ENCODE results near the gene BPGM. TPM values are rescaled to one million over a fixed set of nuclear protein-coding genes. Genes with fewer than 3 reads are reported as not detected.

Gene BPGM
- polyA plus RNA-seq, 1 of the 3 experiments (the other 2 are of a cell fraction) = 12.4 TPM

DNA sequence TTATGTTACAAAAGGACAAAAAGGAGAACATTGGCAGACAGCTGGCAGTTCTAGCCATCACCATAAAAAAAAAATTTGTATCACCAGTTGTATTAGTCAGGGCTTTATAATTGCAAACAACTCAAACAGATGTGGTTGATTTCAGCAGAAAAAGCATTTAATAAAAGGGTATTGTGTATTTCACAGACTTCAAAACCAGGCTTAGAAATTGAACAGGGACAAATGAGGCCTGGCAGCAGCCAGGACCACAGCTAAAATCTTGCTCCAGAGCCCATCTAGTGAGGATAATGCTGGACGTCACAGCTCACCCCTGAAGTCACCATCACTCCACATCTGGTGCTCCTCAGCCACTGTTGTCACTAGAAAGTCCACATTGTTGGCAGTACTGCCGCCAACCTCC is 79.9 kb downstream of the BPGM start (continued):
- TF ChIP-seq, protein P1, sequence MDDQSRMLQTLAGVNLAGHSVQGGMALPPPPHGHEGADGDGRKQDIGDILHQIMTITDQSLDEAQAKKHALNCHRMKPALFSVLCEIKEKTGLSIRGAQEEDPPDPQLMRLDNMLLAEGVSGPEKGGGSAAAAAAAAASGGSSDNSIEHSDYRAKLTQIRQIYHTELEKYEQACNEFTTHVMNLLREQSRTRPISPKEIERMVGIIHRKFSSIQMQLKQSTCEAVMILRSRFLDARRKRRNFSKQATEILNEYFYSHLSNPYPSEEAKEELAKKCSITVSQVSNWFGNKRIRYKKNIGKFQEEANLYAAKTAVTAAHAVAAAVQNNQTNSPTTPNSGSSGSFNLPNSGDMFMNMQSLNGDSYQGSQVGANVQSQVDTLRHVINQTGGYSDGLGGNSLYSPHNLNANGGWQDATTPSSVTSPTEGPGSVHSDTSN (IDR thresholded peaks at IDR 0.05) = no peak
- no peak for TF ChIP-seq TCF12 (IDR thresholded peaks at IDR 0.05)
- TF ChIP-seq FOXJ3 (CRISPR knock-in tag; IDR thresholded peaks at IDR 0.05) = no peak

DNA sequence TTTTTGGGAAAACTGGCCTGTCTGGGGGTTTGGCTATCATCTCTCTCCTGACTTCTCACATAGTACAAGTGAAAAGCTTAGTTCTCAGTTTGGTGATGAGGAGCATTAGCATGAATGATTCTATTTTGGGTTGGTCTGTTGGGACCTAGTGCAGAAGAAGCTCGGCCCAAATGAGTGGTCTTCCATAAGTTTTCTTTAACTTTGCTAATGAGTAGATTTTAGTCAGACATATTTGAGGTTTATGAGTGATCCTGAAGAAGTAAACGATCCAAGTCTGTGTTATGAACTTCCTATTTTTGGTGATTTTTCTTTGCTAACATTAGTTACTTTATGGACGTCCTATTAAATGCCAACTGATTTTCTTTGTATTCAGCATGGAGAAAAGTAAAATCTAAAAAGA is 81.1 kb downstream of the BPGM start:
- Histone ChIP-seq H3K4me3 (ENCODE audit: low read depth in 2 of 2, low read length in 1 of 2) (no peak overlapping the region), H2AFZ (ENCODE audit: low read depth) (no peak overlapping the region), H3K4me2 (no peak overlapping the region), H3K4me1 (ENCODE audit: control insufficient read depth in 1 of 2, insufficient read depth in 2 of 2, low read depth in 1 of 2, low read length in 1 of 2) (peaks cover 4 to 18% of the 10 kb centered on the region in 2 experiments; a peak in 3 of 4 replicates), H3F3A (replicated peaks; ENCODE audit: insufficient read depth) (peaks cover 30% of the 10 kb centered on the region), H3K79me2 (ENCODE audit: insufficient read depth) (no peaks in the 10 kb centered on the region), H3K27ac (ENCODE audit: low read depth in 2 of 2, low read length in 1 of 2) (no peak overlapping the region), H3K36me3 (replicated peaks in 1 of 2; ENCODE audit: control insufficient read depth in 1 of 2, insufficient read depth in 2 of 2, low read length in 1 of 2) (peaks cover 0 to 3% of the 10 kb centered on the region in 2 experiments), H3K9ac (no peak overlapping the region), H4K20me1 (ENCODE audit: insufficient read depth) (no peaks in the 10 kb centered on the region), H3K27me3 (ENCODE audit: insufficient read depth) (no peaks in the 10 kb centered on the region), H3K9me3 (no peaks in the 10 kb centered on the region), H3K9me2 (no peaks in the 10 kb centered on the region)
- ChIA-PET POLR2A (no interaction called here), CTCF (interaction anchor here (0.5 to 1.6 kb wide), 5 partner anchors 9 to 80 kb away, joined by 3 to 4 read pairs (median 4); no protein-coding TSS in a partner anchor)
- TF ChIP-seq, protein P2, sequence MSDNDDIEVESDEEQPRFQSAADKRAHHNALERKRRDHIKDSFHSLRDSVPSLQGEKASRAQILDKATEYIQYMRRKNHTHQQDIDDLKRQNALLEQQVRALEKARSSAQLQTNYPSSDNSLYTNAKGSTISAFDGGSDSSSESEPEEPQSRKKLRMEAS (IDR thresholded peaks at IDR 0.05; ENCODE audit: low read depth) = no peak
- TF ChIP-seq TAF1 (IDR thresholded peaks at IDR 0.05; ENCODE audit: borderline replicate concordance, low read depth, low read length) = no peak
- TF ChIP-seq RCOR1 (IDR thresholded peaks at IDR 0.05; ENCODE audit: low read length) = no peak
- no peak for TF ChIP-seq POLR2AphosphoS5 (IDR thresholded peaks at IDR 0.05; ENCODE audit: low read depth, low read length)
- no peak for TF ChIP-seq CHD2 (IDR thresholded peaks at IDR 0.05; ENCODE audit: low read length, partially characterized antibody)
- no peak for TF ChIP-seq JUND (IDR thresholded peaks at IDR 0.05)
- TF ChIP-seq EP300 (IDR thresholded peaks at IDR 0.05; ENCODE audit: borderline replicate concordance in 1 of 2, low read depth in 1 of 2, low read length in 1 of 2) = no peak
- TF ChIP-seq RXRA (IDR thresholded peaks at IDR 0.05; ENCODE audit: borderline replicate concordance, low read depth) = no peak
- TF ChIP-seq NFIC (IDR thresholded peaks at IDR 0.05; ENCODE audit: borderline replicate concordance) = no peak
- TF ChIP-seq GABPA (IDR thresholded peaks at IDR 0.05; ENCODE audit: low read depth) = no peak
- no peak for TF ChIP-seq SIN3A (IDR thresholded peaks at IDR 0.05; ENCODE audit: borderline replicate concordance, low read depth, low read length)
- no peak for TF ChIP-seq FOXJ3 (CRISPR knock-in tag; IDR thresholded peaks at IDR 0.05)
- TF ChIP-seq, protein P3, sequence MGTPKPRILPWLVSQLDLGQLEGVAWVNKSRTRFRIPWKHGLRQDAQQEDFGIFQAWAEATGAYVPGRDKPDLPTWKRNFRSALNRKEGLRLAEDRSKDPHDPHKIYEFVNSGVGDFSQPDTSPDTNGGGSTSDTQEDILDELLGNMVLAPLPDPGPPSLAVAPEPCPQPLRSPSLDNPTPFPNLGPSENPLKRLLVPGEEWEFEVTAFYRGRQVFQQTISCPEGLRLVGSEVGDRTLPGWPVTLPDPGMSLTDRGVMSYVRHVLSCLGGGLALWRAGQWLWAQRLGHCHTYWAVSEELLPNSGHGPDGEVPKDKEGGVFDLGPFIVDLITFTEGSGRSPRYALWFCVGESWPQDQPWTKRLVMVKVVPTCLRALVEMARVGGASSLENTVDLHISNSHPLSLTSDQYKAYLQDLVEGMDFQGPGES (IDR thresholded peaks at IDR 0.05; ENCODE audit: low read depth, low read length) = no peak
- TF ChIP-seq NRF1 (IDR thresholded peaks at IDR 0.05; ENCODE audit: low read depth, low read length) = no peak
- no peak for TF ChIP-seq MEF2A (IDR thresholded peaks at IDR 0.05; ENCODE audit: borderline replicate concordance, low read depth)
- TF ChIP-seq, protein P4, sequence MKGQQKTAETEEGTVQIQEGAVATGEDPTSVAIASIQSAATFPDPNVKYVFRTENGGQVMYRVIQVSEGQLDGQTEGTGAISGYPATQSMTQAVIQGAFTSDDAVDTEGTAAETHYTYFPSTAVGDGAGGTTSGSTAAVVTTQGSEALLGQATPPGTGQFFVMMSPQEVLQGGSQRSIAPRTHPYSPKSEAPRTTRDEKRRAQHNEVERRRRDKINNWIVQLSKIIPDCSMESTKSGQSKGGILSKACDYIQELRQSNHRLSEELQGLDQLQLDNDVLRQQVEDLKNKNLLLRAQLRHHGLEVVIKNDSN (IDR thresholded peaks at IDR 0.05; ENCODE audit: borderline replicate concordance, low read depth) = no peak
- DNase-seq = no peak
- WGBS (ENCODE audit: low lambda C conversion rate) = 76% methylated on average over 3 of the region's 3 CpGs

Other genes starting within 250 kb of the BPGM start
- gene AKR1B1, start 187.8 kb upstream of the BPGM start, polyA plus RNA-seq (2012; rRNA removed) = 216 and 224 TPM in 2 replicates
- gene AKR1B10, start 119.3 kb upstream of the BPGM start, polyA plus RNA-seq (2012; rRNA removed) = 0.10 and 0.16 TPM in 2 replicates
- not detected in 2 replicates for gene AKR1B15, start 97.7 kb upstream of the BPGM start, polyA plus RNA-seq (2012; rRNA removed)
- gene CALD1, start 132.8 kb downstream of the BPGM start, polyA plus RNA-seq (2012; rRNA removed) = 299 and 303 TPM in 2 replicates

All from SK-N-SH (cell line).